GF-D8 (cell line): ENCODE data around the gene DYNLT4.
"Not testable (repeated sequence)": the region's sequence is repeated elsewhere in the genome, so short reads cannot be mapped to it uniquely, and the experiment has no call there.

Experiments used
- DNase-seq: peaks from one replicate; lab custom pipeline; 2025; lab: John Stamatoyannopoulos, UW

The DYNLT4 gene

DNA sequence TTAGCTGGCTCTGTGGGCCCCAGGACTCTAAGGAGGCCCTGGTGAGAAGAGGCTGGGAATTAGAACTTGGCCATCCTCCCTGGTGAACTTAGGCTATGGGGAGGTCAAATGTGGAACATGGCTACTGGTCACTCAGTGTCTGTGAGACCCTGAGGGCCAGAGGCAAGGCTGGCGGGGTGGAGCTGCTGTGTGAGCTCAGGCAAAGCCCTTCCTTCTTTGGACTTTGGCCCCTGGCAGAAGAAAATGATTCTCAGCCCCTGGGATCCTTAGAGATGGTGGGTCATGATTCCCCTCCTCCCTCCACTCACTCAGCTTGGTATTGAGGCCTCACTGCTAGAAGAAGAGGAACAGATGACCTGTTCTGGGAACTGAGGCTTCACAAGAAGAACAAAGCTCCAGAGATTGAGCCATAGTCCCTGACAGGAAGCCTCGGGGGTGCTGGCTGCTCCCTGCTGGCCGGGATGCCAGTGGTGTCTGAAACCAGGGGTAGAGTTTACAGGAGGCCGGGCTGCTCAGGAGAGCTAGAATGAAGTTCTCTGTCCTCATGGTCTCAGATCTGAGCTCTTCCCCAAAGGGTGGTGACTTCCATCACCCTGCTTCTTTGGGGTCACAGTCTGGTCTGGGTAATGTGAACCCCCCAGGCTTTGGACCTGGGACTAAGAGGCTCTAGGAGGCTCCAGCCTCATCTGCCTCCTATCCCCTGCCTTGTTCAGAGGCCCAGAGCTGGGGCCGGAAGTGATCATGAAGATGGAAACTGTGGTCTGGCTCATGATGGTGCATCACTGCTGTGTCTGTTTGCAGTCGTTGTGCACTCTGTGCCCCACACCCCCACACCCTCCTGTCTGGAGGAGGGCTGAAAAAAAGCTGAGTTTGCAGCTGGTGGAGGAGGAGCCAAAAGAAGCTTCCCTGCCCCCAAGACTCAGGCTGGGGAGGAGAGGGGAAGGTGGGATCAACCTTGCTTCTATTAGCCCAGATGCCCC, 2.1 kb upstream of the DYNLT4 start:
- DNase-seq, result peak; percentile 93

- peak; percentile 30 for DNase-seq
These were observed 1.1 kb upstream of the DYNLT4 start, which contains the start of gene BTBD19 for GRCh38 chr1:44808063-44808937. Gene BTBD19, plus strand, starts transcription at chr1:44808523. Its CDS starts 298 bp downstream, at chr1:44808821.

DNA sequence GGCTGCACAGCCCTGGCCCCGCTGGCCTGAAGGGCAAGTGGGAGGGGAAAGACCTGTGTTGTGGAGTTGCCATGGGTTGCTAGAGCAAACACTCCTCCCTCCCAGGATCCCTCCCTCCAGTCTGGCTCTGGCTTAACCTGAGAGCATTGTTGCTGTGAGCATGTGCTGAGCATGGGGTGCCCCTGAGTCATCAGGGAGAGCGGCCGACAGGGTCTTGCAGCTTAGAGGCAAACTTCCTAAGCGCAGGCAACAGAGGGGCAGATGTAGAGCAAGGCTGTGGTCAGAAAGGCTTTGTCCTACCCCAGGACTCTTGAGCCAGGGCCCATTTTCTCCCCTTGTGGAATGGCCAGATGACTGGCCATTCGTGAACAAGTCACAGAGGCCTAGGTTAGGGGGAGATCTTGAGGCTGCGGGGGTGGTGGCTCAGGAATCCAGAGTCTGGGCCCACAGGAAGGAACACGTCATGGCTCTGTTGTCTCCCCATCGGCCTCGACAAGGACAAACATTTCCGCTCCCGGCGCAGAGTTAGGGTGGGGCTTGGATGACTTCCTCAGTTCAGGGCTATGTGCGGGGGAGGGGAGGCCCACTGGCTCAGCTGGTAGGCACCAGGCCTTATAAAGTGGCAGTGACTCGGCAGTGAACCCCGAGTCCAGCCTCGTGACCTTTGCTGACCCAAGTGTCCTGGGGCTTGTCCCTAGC, 362 bp upstream of the DYNLT4 start:
- peak; percentile 92 for DNase-seq

DNA sequence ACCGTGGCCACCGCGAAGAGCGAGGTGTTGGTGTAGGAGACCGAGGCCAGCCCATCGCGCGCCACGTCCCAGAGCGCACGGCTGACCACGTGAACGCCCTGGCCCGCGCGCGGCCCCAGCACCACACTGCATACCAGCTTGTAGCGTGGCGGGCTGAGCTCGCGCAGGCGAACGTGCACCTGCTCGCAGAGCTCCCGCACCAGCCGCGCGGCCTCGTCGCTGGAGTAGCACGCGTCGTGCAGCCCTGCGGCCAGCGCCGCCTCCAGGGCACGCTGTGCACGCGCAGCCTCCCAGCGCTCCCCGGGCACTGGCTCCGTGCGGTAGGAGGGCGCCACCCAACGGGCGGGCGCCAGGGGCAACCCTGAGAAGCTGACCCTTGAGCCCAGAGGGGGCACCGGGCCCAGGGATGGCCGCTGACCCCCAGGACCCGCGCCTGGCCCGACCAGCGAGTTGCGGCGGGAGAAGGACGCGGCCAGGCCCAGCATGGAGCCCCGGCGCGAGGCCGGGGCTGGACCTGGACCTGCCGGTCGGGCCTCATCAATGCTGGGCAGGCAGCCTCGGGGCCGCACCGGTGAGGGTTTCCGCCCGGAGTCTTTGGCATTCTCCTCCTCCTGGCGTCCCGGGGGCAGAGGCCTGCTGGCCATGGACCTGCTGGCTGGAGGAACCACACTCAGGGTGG, 987 bp downstream of the DYNLT4 start:
- DNase-seq, result no peak

GRCh38 chr1:44805311-44806024, 1.7 kb downstream of the DYNLT4 start:
- no peak for DNase-seq

DNA sequence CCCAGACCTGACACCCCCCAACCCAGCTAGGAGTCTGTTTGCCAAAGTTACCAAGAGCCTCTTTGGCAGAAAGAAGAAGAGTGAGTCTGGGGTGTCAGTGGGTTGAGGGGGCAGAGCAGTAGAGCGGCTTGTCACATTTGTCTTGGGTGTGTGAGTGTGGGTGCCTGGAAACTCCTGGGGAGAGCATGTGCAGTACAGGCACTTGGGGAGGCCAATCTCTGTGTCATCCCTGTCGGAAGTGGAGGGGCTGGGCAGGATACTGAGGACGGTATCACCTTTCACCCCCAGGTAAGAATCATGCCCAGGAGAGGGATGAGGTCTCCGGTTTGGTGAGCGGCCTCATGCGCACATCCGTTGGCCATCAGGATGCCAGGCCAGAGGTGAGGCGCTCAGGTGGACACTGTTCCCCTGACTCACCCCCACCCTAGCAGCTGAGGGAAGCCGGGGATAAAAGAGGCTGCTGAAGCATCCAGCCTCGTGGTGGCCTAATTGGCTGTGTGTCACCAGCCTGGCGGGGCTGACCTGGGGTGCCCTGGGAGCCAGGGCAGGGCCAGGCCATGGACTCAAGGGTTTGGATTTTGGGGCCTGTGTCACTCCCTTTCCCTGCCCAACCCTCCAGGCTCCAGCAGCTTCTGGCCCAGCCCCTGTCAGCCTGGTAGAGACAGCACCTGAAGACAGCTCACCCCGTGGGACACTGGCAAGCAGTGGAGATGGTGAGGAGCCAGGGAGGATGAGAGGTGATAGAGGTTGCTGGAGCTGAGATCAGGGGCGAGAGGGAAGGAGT, 3.6 kb downstream of the DYNLT4 start:
- no peak for DNase-seq

DNA sequence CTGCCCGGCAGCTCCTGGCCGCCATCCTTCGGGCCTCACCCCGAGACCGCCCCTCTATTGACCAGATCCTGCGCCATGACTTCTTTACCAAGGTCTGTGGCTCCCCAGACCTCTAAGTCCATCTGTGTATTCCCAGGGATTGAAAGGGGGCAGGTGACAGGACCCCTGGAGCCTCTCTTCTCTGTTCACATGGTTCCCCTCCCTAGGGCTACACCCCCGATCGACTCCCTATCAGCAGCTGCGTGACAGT, 4.2 kb downstream of the DYNLT4 start:
- no peak for DNase-seq

GRCh38 chr1:44802306-44803061, 4.7 kb downstream of the DYNLT4 start:
- DNase-seq, result no peak

- DNase-seq, result no peak
These were observed 5.5 kb downstream of the DYNLT4 start for GRCh38 chr1:44801491-44802305.

DNA sequence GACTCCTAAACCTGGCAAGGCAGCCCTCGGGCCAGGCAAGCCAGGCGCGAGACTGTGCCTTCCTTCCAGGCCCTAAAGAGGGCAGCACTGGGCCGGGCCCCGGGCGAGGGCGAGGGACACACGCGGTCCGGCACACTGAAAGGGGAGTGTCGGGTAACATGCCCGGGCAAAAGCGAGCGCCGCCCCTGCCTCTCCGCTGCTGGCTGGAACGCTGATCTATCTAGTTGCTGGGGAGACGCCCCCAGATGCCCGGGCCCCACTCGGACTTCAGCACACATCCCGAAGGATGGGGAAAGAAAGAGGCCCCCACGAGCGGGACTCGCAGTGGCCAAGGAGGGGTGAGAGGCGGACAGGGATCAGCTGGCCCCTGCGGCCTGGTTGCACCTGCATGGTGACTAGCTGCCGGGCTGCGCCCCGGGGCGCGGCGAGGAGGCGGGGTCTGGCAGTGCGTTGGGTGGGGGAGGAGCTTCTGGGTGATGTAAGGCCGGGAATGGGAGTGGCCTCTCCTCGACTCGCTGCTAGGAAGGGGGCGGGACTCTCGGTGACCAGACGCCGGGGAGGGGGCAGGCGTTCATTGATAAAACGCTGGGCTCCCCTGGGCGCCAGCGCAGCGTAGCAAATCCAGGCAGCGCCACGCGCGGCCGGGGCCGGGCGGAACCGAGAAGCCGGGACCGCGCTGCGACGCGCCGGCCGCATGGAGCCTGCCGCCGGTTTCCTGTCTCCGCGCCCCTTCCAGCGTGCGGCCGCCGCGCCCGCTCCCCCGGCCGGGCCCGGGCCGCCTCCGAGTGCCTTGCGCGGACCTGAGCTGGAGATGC, 7.2 kb downstream of the DYNLT4 start, which contains the start of gene PLK3:
Gene PLK3, plus strand, starts transcription at position 608 of the 815 bp plus-strand sequence. Its CDS starts 87 bp downstream, at position 695.
- DNase-seq, result peak; percentile 88

- DNase-seq, result no peak
These were observed 8.4 kb downstream of the DYNLT4 start for GRCh38 chr1:44798481-44799365.

GRCh38 chr1:44797886-44798285, 9.3 kb downstream of the DYNLT4 start:
- not testable (repeated sequence) for DNase-seq

GRCh38 chr1:44792736-44793502, 14.2 kb downstream of the DYNLT4 start:
- DNase-seq, result no peak

- DNase-seq, result no peak
These were observed 16.0 kb downstream of the DYNLT4 start for GRCh38 chr1:44790968-44791801.
